HT-29 (cell line): Measurements from ENCODE around the gene EXOC5. TPM values are rescaled to one million over a fixed set of nuclear protein-coding genes. Genes with fewer than 3 reads are reported as not detected.

Experiments used
- DNase-seq: peaks from one replicate; pipeline ENCODE4 v3.0.0-alpha.2; 2015; ENCODE audit warnings: low spot score
- total RNA-seq: library from RNA; depleted of rRNA; stranded (reverse); fragments of >200 nt; shearing (Covaris generic); gene quantifications from 2 replicates; pipeline ENCODE4 v1.2.3, GENCODE V29; 2014; rRNA removed

EXOC5 gene
- total RNA-seq, 1 experiment from 2014 or later, result 15.0 TPM

- DNase-seq, result no peak
Measured at GRCh38 chr14:57168138-57168679, 100.5 kb downstream of the EXOC5 start.

GRCh38 chr14:57161583-57162234, 107.0 kb downstream of the EXOC5 start:
- DNase-seq, result no peak

GRCh38 chr14:57160333-57160732, 108.4 kb downstream of the EXOC5 start:
- no peak for DNase-seq

GRCh38 chr14:57153286-57153685, 115.4 kb downstream of the EXOC5 start:
- DNase-seq, result no peak

Other genes with a start within 250 kb of the EXOC5 start
- 7.8 and 13.2 TPM in 2 replicates for gene AP5M1, start 66 bp upstream of the EXOC5 start, total RNA-seq
- 4.0 and 5.0 TPM in 2 replicates for gene NAA30, start 121.7 kb upstream of the EXOC5 start, total RNA-seq
- 9.4 and 15.0 TPM in 2 replicates for gene CCDC198, start 225.0 kb upstream of the EXOC5 start, total RNA-seq